GM18951 (cell line): ENCODE data around the gene ASXL2.
"Not testable (repeated sequence)": the region's sequence is repeated elsewhere in the genome, so short reads cannot be mapped to it uniquely, and the experiment has no call there.

Source experiments
- POLR2A ChIP-seq: IDR thresholded peaks from 4 replicates; pipeline ENCODE4 v1.6.1; 2011; ENCODE audit warnings: mild to moderate bottlenecking; ENCODE audit not compliant: insufficient read length, insufficient read depth; ENCODE audit errors: extremely low read depth
- in situ Hi-C: fragments of 300-500 bp; cut with MboI; formaldehyde crosslinking; loops from one replicate; pipeline ENCODE4 v1.12.0; 2022; ENCODE audit warnings: low sequenced_read_pairs, mixed read lengths, inconsistent platforms; ENCODE audit not compliant: unreplicated experiment

Gene ASXL2

DNA sequence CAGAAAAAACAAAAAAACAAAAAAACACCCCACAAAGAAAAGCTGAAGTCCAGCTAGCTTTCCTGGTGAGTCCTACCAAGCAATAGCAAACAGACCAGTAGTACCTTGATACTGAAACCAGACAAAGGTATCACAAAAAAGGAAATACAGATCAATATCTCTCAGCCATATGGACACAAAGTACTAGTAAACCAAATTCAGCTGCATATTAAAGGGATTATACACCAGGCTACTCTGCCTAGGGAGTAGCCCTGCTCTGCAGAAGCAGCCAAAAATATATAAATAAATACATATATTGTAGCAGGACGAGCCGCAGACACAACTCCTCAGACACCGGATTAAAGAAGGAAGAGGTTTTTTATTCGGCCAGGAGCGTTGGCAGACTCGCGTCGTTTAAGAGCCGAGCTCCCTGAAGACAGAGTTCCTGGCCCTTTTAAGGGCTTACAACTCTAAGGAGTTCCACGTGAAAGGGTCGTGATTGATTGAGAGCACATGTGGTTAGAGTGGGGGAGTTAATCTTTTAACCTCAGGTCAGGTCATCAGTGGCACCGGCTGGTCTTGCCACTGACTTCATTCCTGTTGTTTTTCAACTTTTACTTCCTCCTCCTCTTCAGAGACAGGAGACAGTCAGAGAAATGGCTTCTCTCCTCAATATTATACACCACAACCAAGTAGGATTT is 166.5 kb downstream of the ASXL2 start:
- no peak for TF ChIP-seq POLR2A
- in situ Hi-C loops, result no loop called here

- in situ Hi-C loops, result no loop called here
- no peak for TF ChIP-seq POLR2A
Observed at GRCh38 chr2:25710750-25711149, 167.5 kb downstream of the ASXL2 start.

- no peak for TF ChIP-seq POLR2A
- in situ Hi-C loops, result no loop called here
Observed at GRCh38 chr2:25709349-25709748, 168.9 kb downstream of the ASXL2 start.

- no peak for TF ChIP-seq POLR2A
- in situ Hi-C loops, result no loop called here
Observed at GRCh38 chr2:25707927-25708590, 170.2 kb downstream of the ASXL2 start.

- in situ Hi-C loops, result not testable (repeated sequence)
Observed at GRCh38 chr2:25705575-25705974, 172.7 kb downstream of the ASXL2 start.

DNA sequence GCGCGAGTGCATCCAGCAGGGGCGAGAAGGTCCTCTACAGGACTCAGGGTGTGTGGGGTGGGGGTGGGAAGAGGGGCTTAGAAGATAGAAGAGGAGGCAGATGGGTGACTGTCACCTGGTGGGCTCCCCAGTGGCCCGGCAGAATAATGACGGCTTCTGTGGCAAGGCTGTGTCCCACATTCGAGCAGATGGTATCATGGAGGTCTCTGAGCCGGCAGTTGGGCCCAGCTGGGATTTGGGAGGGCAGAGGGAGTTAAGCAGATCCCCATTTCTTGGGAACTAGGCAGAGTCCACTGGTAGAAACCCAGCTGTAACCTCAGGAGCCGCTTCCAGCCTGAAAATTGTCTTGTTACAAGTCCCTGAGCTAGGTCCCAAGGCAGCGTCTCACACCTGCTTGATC is 176.5 kb downstream of the ASXL2 start:
- in situ Hi-C loops, result no loop called here
- TF ChIP-seq POLR2A, result no peak

DNA sequence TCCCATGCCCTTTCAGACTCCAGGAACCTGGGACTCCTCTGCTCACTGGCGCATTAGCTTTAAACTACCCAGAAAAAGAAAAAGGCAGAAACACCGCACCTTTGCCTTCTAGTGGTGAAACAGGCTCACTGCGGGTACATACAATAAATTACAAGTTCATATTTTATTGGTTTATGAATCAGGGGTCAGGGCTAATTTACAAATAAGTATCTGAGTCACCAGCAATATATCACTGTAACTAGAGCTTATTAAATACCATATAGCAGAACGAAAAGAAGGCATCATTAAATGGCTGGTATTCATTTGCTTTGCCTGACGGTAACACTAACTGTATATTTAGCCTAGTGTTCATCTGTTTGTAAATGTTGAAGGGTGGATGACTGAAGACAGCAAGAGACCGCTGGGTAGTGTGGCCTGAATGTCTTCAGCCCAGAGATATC is 178.0 kb downstream of the ASXL2 start:
- no peak for TF ChIP-seq POLR2A
- in situ Hi-C loops, result no loop called here

- in situ Hi-C loops, result no loop called here
- no peak for TF ChIP-seq POLR2A
Observed at GRCh38 chr2:25699216-25699615, 179.1 kb downstream of the ASXL2 start.

DNA sequence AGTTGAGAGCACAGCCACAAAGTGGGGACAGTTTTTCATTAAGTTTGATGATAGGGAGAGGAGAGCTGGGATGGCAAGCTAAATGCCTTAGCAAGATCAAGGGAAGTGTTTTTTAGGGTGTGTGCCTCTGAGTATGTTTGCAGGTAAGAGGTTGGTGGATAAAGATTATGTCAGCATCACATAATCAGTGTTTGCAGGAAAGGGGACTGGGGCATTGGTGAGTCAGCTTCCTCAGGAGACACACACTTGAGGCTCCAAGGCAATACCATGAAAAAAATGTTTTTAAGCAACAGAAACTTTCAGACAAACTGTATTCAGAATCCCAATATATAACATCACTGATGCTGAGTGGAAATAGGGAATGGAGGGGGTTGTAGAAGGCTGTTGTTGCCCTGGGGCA is 179.5 kb downstream of the ASXL2 start:
- in situ Hi-C loops, result no loop called here
- no peak for TF ChIP-seq POLR2A

DNA sequence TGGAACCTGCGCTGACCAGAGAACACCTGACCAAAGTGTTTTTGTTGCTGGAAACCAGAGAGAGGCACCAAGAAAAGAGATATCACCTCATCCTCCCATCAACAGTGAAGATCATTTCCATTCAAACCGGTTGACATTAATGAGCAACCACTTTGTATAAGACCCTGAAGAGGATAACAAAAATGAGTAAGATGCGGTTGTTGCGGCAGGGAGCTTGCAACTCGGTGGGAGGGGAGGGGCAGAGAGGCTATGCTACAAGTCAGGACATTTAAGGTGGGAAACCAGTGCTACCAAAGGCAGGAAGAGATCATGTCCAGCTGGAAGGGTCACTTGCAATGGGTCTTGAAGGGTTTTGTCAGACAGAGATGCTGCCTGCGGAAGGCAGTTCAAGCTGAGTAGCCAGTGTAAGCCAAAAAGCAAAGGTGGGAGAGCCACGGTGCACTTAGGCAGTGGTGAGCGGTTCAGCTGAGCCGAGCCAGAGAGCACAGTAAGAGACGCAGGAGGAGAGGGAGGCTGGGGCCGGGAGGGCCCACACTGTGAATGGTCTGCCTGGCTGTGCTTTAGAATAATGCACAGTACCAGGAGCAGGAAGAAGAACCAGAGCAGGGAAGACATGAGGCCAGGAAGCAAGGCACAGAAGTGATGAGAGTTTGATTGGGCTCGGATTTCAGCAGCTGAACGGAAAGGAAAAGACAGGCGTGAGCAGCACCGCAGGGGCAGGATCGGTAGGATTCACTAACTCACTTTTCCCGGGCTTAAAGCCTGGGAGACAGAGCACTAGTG is 180.5 kb downstream of the ASXL2 start:
- in situ Hi-C loops, result no loop called here
- TF ChIP-seq POLR2A, result no peak

DNA sequence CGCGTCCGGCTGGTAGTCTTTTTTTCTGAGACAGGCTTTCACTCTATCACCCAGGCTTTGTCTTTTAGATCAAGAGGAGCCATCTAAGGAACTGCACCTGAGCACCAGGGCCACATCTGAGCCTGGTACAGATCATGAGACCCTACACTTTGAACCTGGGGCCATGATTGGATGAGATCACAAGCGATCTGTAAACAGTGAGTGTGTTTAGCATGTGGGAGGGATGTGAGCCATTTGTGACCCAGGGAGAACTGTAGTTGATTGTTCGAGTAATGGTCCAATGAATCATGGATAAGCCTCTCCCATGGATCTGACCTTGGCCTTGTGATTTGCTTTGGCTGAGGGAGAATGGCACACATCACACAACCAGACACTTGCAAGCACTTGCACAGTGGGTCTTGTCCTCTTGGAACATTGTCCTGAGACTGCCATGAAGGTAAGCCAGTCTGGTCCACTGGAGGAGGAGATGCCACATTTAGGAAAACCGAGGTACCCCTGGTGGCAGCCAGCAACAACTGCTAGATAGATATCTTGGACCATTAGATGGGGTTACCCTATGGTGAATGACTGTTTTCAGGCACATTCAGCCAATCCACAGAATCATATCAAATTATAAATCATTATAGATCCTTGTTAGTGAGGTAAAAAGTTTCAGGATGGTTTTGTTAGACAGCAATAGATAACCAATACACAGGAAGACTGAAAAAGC is 185.4 kb downstream of the ASXL2 start:
- in situ Hi-C loops, result no loop called here
- TF ChIP-seq POLR2A, result no peak

- no peak for TF ChIP-seq POLR2A
- in situ Hi-C loops, result no loop called here
Observed at GRCh38 chr2:25692143-25692542, 186.1 kb downstream of the ASXL2 start.

DNA sequence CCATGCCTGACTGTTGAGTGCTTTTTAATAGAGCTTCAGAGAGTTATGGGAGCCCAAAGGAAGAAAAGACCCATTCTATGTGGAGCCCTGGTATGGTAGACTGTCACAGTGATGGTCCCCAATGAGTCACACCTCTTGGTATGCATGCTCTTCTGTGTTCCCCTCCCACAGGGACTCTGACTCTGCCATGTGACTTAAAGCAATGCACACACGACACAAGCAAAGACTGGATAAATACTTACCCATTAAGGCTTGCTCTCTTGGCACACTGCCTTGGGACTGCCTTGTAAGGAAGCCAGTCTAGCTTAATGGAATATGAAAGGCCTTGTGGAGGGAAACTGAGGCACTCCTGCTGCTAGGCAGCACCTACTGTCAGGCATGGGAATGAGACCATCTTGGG is 188.2 kb downstream of the ASXL2 start:
- no peak for TF ChIP-seq POLR2A
- in situ Hi-C loops, result no loop called here
